GM13976 (cell line): ENCODE measurements around the gene PRUNE2.

ENCODE experiments used
- DNase-seq: peaks from one replicate; pipeline ENCODE4 v3.0.0; 2012; ENCODE audit warnings: low spot score
- in situ Hi-C: fragments of 300-500 bp; cut with MboI; formaldehyde crosslinking; loops from one replicate; pipeline ENCODE4 v1.12.0; 2022; ENCODE audit warnings: low sequenced_read_pairs, mixed read lengths, inconsistent platforms; ENCODE audit not compliant: unreplicated experiment
- TF ChIP-seq, protein P1 (sequence below): IDR thresholded peaks from 2 replicates; pipeline ENCODE4 v1.5.1; 2012; ENCODE audit warnings: borderline replicate concordance, mild to moderate bottlenecking; ENCODE audit not compliant: insufficient read depth; ENCODE audit errors: extremely low read depth, missing control alignments, control extremely low read depth

PRUNE2 gene

DNA sequence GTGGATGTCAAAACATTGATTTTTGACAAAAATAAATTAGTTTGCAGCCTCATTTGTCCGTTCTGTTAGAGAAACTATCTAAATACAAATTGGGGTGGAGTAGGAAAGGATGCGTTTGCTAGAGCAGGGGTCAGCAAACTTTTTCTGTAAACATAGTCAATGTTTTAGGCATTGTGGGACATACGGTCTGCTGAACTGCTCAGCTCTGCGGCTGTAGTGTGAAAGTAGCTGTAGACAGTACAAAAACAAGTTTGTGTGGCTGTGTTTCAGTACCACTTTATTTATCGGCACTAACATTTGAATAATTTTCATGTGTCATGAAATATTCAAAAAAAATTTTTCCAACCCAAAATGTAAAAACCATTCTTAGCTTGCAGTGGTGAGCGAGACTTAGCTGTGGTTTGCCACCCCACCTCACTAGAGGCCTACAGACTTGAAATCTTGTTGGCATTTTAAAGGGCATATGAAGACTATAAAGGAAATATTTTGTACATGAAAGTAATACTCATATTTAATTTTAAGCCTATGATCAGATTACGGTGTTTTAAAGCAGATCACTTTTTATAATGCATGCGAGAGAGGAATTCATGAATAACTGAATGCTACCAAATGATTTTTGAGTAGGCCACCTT, 292.6 kb downstream of the PRUNE2 start:
- DNase-seq = no peak
- in situ Hi-C loops = loop anchor here (5.0 kb wide), 1 partner anchor 36 kb away; no protein-coding TSS in a partner anchor
- TF ChIP-seq, protein P1, sequence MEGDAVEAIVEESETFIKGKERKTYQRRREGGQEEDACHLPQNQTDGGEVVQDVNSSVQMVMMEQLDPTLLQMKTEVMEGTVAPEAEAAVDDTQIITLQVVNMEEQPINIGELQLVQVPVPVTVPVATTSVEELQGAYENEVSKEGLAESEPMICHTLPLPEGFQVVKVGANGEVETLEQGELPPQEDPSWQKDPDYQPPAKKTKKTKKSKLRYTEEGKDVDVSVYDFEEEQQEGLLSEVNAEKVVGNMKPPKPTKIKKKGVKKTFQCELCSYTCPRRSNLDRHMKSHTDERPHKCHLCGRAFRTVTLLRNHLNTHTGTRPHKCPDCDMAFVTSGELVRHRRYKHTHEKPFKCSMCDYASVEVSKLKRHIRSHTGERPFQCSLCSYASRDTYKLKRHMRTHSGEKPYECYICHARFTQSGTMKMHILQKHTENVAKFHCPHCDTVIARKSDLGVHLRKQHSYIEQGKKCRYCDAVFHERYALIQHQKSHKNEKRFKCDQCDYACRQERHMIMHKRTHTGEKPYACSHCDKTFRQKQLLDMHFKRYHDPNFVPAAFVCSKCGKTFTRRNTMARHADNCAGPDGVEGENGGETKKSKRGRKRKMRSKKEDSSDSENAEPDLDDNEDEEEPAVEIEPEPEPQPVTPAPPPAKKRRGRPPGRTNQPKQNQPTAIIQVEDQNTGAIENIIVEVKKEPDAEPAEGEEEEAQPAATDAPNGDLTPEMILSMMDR = no peak

DNA sequence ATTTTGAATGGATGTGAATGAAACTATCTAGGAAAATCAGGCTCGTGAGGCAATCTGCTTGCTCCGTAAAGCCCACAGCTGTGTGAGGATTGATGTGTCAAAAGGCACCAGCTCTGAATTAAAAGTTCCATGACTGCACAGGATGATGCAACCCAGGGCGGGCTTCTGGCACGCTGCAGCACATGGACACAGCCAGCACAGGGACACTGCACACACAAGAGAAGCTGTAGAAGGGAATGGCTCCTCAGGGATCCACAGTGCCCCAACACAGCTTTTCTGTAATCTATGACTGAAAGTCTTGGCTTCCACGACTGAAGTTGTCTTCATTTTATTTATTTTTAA, 295.9 kb downstream of the PRUNE2 start:
- DNase-seq = no peak
- in situ Hi-C loops = loop anchor here (5.0 kb wide), 1 partner anchor 33 kb away; no protein-coding TSS in a partner anchor
- TF ChIP-seq, protein P1 = no peak

DNA sequence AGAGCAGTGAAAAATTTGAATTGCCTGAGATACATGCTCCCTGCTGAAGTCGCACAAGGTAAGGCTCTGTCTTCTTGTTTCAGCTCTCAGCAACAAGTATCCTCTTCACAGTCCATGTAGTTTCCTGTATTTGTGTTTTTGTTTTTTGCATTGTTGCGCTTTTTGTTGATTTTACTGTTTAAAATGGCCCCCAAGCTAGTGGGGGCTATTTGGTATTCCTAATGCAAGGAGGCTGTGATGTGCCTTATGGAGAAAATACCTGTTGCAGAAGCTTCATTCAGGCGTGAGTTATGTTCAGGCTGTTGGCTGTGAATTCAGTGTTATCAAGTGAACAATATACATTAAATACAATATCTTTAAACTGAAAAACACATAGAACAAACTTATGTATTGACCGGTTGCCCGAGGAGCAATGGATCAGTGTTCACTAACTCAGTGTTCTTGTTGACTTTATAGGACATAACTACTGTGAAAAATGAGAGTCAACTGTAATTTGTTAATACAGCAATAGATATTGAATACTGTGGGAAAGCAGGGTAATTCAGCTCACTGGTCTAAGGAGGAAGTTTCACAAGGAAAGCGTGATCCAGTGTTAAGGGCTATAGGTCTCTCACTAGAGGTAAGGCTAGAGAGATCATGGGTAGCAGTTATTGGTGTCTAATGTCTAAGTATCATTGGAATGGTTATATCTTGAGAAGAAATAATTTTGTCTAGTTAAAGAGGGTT, 296.5 kb downstream of the PRUNE2 start:
- in situ Hi-C loops = loop anchor here (5.0 kb wide), 1 partner anchor 32 kb away; no protein-coding TSS in a partner anchor
- DNase-seq = no peak
- TF ChIP-seq, protein P1 = no peak

DNA sequence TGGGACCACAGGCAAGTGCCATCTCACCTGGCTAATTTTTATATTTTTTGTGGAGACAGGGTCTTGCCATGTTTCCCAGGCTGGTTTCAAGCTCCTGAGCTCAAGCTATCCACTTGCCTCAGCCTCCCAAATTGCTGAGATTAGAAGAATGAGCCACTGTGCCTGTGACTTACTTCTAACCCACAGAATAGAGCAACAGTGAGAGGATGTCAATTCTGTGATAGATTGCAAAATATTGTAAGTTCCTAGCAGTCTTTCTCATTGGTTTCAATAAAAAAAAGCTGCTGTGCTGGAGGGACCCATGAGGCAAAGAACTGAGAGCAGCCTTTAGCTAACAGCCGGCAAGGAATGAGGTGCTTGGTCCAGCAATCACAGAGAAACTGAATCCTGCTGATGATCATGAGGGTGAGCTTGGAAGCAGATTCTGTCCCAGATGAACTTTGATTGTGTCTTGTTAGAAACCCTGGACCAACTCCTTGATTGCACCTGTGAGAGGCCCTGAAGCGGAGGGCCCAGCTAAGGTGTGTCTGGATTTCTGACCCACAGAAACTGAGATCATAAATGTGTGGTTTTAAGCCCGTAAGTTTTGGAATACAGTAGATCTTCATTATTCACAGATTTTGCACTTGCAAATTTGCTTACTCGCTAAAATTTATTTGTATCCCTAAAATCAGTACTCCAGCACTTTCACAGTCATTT, 297.2 kb downstream of the PRUNE2 start:
- in situ Hi-C loops = no loop called here
- TF ChIP-seq, protein P1 = no peak
- DNase-seq = no peak

DNA sequence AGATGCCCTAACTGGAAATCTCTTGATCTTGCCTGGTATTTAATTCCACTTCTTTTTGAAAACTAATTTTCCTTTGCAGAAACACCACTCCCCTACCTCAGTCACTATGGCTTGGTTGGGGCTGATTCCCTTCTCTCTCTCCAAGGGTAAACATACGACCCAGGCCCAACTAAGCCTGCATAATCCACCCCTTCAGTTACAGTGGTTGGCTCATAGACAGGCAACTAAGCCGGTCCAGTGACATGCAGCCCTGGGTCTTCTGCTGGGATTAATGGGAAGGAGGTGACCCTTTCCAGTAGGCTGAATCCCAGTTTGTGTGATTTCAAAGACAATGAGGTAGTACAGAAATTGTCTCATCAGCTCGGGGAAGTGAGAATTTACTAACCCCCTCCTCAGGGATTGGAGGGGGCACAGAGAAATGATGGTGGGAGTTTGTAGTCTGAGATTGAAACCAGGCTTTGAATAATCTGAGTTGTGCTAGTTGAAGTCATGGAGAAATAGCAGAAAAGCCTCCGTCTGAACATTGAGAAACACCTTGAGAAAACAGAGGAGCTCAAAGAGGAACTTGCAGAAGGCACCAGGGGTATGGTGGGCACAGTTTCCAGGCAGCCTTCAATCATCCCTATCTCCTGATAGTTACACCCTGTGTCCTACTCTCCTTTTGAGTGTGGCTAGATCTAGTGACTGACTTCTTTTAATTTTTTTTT, 298.0 kb downstream of the PRUNE2 start:
- in situ Hi-C loops = no loop called here
- TF ChIP-seq, protein P1 = no peak
- no peak for DNase-seq

DNA sequence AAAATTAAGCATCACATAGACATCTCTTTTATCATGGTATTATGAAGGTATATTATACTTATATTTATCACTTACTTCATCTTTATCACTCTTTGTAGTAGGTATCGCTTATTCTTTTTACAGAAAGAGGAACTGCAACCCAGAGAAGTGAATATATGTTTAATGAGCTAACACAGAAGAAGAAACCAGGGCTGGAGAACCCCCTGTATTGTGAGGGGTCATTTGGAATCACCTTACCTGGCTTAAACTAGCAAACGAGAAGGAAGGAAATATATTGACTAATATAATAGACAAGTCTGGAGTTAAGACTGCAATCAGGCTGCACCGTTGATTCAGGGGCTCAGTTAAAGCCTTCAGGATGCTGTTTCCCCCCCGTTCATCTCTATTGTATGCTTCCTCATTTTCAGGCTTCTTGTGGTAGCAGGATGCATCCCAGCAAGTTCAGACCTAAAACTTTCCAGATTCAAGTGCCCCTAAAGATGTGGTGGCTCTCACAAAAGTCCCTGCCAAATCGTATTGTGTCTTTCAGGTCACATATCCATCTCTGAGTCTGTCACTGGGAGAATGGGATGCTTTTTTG, 300.5 kb downstream of the PRUNE2 start:
- peak; percentile 50 for DNase-seq
- TF ChIP-seq, protein P1 = no peak
- in situ Hi-C loops = no loop called here
